GM15510 (cell line): ENCODE data around the gene KANSL3.

Source experiments
- POLR2A ChIP-seq: IDR thresholded peaks from 3 replicates; pipeline ENCODE4 v1.6.1; 2011; ENCODE audit warnings: borderline replicate concordance; ENCODE audit not compliant: insufficient read length; ENCODE audit errors: extremely low read depth

Gene KANSL3

GRCh38 chr2:96638144-96639121 is at the start of gene KANSL3:
KANSL3 (minus strand) TSS chr2:96638312; CDS start chr2:96637135, 1,177 bp downstream.
- TF ChIP-seq POLR2A: peak; percentile 94

DNA sequence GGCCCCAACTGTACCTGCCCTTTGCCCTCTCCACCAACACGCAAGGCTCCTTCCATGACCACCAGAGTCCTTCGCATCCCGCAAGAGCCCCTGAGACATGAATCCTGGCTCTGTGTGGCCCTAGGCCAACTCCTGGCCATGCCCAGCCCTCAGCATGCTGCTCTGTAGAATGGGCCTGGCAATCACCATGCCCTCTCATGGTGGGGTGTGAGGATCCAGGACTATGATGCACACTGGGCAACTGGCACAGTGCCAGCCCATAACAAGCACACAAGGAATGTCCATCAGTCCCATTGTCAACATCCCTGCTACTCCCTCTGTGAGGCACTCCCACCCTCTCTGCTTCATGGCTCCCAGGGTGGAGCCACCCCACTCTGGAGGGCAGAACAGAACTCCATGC is 49.2 kb upstream of the KANSL3 start:
- no peak for TF ChIP-seq POLR2A

- TF ChIP-seq POLR2A: no peak
Observed at GRCh38 chr2:96685577-96686459, 47.7 kb upstream of the KANSL3 start.

GRCh38 chr2:96684883-96685576 is 46.9 kb upstream of the KANSL3 start:
- TF ChIP-seq POLR2A: no peak

GRCh38 chr2:96683972-96684820 is 46.1 kb upstream of the KANSL3 start:
- no peak for TF ChIP-seq POLR2A

- no peak for TF ChIP-seq POLR2A
Observed at GRCh38 chr2:96683307-96683706, 45.2 kb upstream of the KANSL3 start.

DNA sequence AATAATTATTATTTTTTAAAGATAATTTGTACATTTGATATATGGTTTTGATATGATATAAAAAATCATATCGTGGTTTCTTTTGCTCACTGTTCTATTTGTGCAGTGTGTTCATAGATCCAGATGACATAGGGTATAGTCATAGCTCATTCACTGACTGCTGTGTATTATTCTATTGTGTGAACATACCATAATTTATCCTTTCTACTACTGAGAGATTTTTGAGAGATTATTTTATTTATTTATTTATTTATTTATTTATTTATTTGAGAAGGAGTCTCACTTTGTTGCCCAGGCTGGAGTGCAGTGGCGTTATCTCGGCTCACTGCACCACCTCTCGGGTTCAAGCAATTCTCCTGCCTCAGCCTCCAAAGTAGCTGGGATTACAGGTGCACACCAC is 43.4 kb upstream of the KANSL3 start:
- no peak for TF ChIP-seq POLR2A

DNA sequence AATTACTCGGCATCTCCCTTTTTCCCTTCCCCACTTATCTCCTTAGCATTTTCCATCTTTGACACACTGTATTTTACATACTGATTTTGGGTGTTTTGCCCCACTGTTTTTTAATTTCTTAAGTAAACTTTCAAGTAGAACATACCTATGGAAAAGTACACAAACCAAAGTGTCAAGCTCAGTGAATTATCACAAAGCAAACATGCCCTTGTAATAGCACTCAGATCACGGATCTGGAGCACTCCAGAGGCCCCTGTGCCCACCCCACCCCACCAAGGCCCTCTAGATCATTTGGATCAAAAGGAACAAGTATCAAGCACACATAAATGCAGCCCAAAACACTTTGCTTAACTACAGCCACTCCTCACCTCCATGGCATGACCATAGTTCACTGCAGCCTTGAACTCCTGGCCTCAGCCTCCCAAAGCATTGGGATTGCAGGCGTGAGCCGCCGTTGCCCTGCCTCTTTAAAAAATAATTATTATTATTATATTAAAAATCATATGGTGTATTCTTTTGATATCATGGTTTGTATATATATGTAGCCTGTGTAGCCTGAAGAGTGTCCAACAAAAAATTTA is 42.5 kb upstream of the KANSL3 start:
- TF ChIP-seq POLR2A: no peak

GRCh38 chr2:96679848-96680247 is 41.7 kb upstream of the KANSL3 start:
- no peak for TF ChIP-seq POLR2A

DNA sequence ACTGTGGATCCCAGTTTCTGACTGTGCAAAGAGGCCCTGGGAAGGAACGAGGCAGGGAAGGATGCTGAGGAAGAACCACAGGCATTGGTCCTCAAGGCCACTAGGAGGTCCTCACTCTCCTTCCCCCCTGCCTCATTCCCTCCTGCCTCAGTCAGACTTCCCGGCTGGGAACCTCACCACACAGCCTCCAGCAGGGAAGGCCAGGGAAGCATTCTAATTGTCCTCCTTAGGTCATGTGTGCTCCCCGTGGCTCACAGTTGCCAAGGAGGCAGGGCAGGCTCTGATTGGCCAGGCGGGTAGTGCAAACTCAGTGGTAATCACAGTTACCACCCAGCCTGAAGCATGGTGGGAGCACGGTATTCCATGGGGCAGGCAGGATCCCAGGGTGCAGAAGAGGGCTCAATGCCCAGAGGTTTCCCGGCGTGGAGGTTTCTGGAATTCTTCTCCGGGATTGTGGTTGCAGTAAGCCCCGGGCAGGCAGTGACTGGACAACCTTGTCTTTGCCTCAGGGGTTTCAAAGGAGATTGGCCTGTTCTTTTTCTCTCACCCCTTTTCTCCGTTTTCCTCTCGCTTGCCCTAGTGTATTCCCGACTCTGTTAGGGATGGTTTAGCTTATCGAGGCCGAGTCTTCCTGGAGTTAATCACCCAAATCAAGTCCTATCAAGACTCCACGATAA is 31.6 kb upstream of the KANSL3 start:
- TF ChIP-seq POLR2A: no peak

DNA sequence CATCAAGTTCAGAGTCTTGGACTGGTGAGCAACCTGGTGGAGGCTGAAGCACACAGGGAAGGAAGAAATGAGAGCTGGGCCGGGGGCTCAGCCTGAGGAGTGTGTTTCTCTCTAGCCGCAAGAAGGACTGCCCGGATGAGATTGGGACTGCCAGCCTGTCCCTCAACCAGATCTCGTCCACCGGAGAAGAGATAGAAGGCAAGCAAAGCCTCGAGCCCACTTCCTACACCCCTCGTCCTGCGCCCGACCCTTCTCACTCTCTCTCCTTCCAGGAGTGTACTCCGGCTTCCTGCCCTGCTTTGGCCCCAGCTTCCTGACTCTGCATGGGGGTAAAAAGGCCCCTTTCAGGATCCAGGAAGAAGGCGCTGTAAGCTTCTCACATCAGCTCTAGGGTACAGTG is 30.7 kb upstream of the KANSL3 start:
- TF ChIP-seq POLR2A: no peak

GRCh38 chr2:96665083-96665569 is 27.0 kb upstream of the KANSL3 start:
- TF ChIP-seq POLR2A: no peak
